Ascending aorta (tissue), 2 donors: Measurements from ENCODE around the gene RINL. TPM values are rescaled to one million over a fixed set of nuclear protein-coding genes. Genes with fewer than 3 reads are reported as not detected.

Experiments used
- DNase-seq, 2 donors: peaks; one replicate each; pipeline ENCODE4 v3.0.0-alpha.2; 2019; ENCODE audit warnings: low spot score in 2 of 2
- H3K27ac ChIP-seq, 2 donors: fragments of 200-600 bp; sonication (generic); one replicate each; pipeline ENCODE4 v1.5.1; 2016 to 2017; ENCODE audit warnings: mild to moderate bottlenecking in 1 of 2
- H3K27me3 ChIP-seq: fragments of 200-600 bp; sonication (generic); one replicate; pipeline ENCODE4 v1.5.1; 2017
- H3K36me3 ChIP-seq, 2 donors: fragments of 200-600 bp; sonication (generic); one replicate each; pipeline ENCODE4 v1.5.1; 2016
- H3K4me1 ChIP-seq, 2 donors: fragments of 200-600 bp; sonication (generic); one replicate each; pipeline ENCODE4 v1.5.1; 2016 to 2017; ENCODE audit warnings: mild to moderate bottlenecking in 1 of 2
- H3K4me3 ChIP-seq, 2 donors: fragments of 200-600 bp; sonication (generic); one replicate each; pipeline ENCODE4 v1.5.1; 2016 to 2017; ENCODE audit warnings: mild to moderate bottlenecking in 1 of 2
- H3K9me3 ChIP-seq, 2 donors: fragments of 200-600 bp; sonication (generic); one replicate each; pipeline ENCODE4 v1.5.1; 2016
- CTCF ChIP-seq, 3 experiments: fragments of 200-600 bp in 2 of 3; fragments of 450-650 bp in 1 of 3; sonication (generic) in 2 of 3; IDR thresholded peaks; one replicate each; pipeline ENCODE4 v1.5.1; 2016 to 2019; ENCODE audit warnings: antibody characterized with exemption in 3 of 3, mild to moderate bottlenecking in 1 of 3, moderate library complexity in 1 of 3
- intact Hi-C: fragments of 100-400 bp; cut with DNase I; formaldehyde crosslinking; loops from one replicate; pipeline ENCODE4 v1.15.1; 2023
- total RNA-seq: library from RNA; depleted of rRNA; stranded (reverse); fragments of >200 nt; gene quantifications from one replicate; pipeline ENCODE4 v1.1.0, GENCODE V29; 2016

The RINL gene
- total RNA-seq = 7.0 TPM

GRCh38 chr19:38877781-38878574, at the start of gene RINL:
Gene RINL (minus strand): TSS chr19:38878275. CDS start chr19:38876742, 1,533 bp downstream.
- no peak for DNase-seq
- Histone ChIP-seq H3K36me3 (peaks cover 22 to 27% of the 10 kb centered on the region in 2 donors), H3K4me1 (no peaks in the 10 kb centered on the region), H3K9me3 (no peaks in the 10 kb centered on the region), H3K4me3 (no peak within 1 kb of the TSS), H3K27me3 (no peaks in the 10 kb centered on the region), H3K27ac (no peak within 1 kb of the TSS)
- intact Hi-C loops = no loop called here
- no peak for TF ChIP-seq CTCF (IDR thresholded peaks at IDR 0.05)

GRCh38 chr19:38924388-38924787, 46.3 kb upstream of the RINL start:
- intact Hi-C loops = no loop called here
- peaks cover 14 to 19% of the 10 kb centered on the region in 2 donors for H3K36me3 ChIP-seq
- no peaks in the 10 kb centered on the region for H3K9me3 ChIP-seq
- no peak for TF ChIP-seq CTCF (IDR thresholded peaks at IDR 0.05)
- no peak for DNase-seq
- no peaks in the 10 kb centered on the region for H3K27me3 ChIP-seq
- no peaks in the 10 kb centered on the region for H3K4me1 ChIP-seq
- no peak overlapping the region for H3K4me3 ChIP-seq
- H3K27ac ChIP-seq = no peak overlapping the region

GRCh38 chr19:38922482-38922881, 44.4 kb upstream of the RINL start:
- H3K4me1 ChIP-seq = no peaks in the 10 kb centered on the region
- TF ChIP-seq CTCF (IDR thresholded peaks at IDR 0.05) = no peak
- no peak overlapping the region for H3K27ac ChIP-seq
- no peaks in the 10 kb centered on the region for H3K27me3 ChIP-seq
- intact Hi-C loops = no loop called here
- no peaks in the 10 kb centered on the region for H3K9me3 ChIP-seq
- DNase-seq = no peak
- H3K4me3 ChIP-seq = no peak overlapping the region
- H3K36me3 ChIP-seq = peaks cover 14 to 19% of the 10 kb centered on the region in 2 donors

- no peak for TF ChIP-seq CTCF (IDR thresholded peaks at IDR 0.05)
- Histone ChIP-seq H3K27ac (no peak overlapping the region), H3K4me1 (no peaks in the 10 kb centered on the region), H3K27me3 (no peaks in the 10 kb centered on the region), H3K4me3 (no peak overlapping the region), H3K36me3 (peaks cover 14 to 19% of the 10 kb centered on the region in 2 donors), H3K9me3 (no peaks in the 10 kb centered on the region)
- DNase-seq = no peak
- intact Hi-C loops = no loop called here
These were observed 43.6 kb upstream of the RINL start for GRCh38 chr19:38921420-38922274.

GRCh38 chr19:38920602-38921419, 42.7 kb upstream of the RINL start:
- H3K4me1 ChIP-seq = no peaks in the 10 kb centered on the region
- intact Hi-C loops = no loop called here

More at GRCh38 chr19:38920602-38921419, 42.7 kb upstream of the RINL start:
- Histone ChIP-seq H3K36me3 (peaks cover 11 to 19% of the 10 kb centered on the region in 2 donors), H3K27ac (no peak overlapping the region), H3K9me3 (no peaks in the 10 kb centered on the region), H3K27me3 (no peaks in the 10 kb centered on the region), H3K4me3 (no peak overlapping the region)
- DNase-seq = no peak
- TF ChIP-seq CTCF (IDR thresholded peaks at IDR 0.05) = no peak
